Measurements from ENCODE around the gene GOLT1A.

The GOLT1A gene

DNA sequence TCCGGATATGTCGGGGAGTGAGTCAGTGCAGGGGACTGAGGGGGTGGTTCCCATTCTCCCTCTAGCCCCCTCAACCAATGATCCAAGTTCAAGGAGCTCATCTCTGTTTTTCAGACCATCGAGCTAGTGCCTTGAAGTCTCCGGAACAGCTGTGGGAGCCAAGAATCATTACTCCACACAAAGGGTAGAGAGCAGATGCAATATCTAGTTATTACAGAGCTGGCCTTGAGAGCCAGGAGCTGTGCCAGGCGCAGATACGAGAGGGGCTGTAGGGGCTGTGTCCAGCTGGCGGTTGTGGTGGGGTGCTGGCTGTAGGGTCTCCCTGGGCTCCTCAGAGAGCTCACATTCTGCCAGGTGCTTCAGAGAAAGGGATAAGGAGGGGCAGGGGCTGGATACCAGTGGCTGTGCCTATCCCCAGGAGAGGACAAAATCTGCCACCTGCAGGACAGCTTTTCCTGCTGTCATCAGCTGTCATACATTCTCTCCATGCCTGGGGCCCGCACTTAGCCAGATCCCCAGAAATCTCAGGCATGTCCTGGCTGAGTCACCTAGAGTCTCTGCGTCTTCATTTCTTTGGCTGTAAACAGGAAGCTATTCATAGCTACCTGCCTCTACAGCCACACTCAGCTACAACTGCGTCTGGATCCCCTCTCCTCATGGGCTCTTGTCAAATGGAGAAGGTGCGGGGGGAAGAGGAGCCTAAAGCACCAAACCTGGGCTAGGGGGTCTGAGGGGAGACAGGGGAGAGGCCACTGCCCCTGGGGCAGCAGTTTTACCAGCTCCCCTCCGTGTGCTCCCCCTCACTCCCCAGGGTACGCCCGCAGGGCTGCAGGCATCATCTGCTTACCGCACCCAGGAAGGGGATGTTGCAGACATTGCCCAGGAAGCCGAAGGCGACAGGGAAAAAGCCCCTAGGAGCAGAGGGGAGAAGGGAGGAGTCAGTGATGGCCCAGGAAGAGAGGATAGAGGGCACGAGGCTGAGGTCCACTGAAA is 15.1 kb downstream of the GOLT1A start:
- TF ChIP-seq POLR2A (IDR thresholded peaks at IDR 0.05; ENCODE audit: low read length), result no peak
- no peak for DNase-seq

DNA sequence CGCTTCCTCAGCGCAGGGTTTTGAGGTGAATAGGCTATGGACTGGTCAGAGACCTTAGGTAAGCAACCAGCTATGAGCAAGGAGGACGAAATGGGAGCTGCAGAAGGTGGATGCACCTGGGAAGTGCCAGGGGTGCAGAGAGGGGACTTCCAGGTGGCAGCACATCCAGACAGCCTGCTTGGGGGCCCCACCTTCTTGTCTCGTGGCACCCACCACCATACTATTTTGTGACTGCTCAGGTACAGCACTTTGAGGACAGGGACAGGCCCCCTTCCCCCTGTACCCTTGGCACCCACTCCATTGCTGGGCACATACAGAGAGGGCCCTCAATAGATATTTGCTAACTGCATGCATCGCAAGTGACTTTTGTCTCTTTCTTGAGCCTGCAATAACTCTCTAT is 16.7 kb downstream of the GOLT1A start:
- DNase-seq, result no peak

DNA sequence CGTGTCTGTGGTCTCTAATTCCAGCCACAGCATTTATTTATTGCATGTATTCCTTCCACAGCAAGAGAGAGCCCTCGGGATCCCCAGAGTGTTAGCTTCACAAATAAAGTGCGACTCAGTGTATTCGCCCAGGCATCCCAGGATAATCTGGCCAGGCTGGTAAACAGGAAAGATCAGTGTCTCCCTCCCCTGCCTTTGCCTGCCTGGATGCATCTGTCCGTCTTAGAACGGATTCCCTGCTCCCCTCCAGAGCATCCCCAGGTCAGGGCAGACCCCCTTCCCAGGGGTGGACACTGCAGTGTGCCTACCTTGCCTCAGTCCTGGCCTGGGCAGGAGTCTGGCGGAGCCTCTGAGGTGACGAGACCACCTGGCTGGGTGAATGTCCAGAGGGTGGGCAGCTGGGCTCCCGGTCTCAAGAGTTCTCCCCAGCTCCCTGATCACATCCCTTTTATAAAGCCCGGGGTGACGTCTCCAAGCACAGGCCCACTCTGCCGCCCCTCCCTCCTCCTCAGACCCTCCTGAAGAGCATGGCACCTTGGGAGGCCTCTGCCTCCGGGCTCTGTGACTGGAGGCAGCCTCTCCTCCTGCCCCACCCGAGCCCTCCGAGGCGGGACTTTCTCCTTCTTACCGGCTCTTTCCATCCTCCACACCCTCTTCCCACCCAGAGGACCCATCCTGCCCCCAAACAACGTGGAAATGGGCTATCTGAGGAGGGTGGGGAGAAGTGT is 17.6 kb downstream of the GOLT1A start, which contains the start of gene KISS1:
KISS1 (minus strand) TSS at position 424 of the 728 bp plus-strand sequence. CDS start 3,615 bp downstream, outside the sequence.
- no peak for DNase-seq

More for the DNA sequence above, 16.7 kb downstream of the GOLT1A start:
- TF ChIP-seq GATA1 (IDR thresholded peaks at IDR 0.05; ENCODE audit: low read depth, low read length) (no peak), POLR2A (IDR thresholded peaks at IDR 0.05; ENCODE audit: low read length) (no peak)

DNA sequence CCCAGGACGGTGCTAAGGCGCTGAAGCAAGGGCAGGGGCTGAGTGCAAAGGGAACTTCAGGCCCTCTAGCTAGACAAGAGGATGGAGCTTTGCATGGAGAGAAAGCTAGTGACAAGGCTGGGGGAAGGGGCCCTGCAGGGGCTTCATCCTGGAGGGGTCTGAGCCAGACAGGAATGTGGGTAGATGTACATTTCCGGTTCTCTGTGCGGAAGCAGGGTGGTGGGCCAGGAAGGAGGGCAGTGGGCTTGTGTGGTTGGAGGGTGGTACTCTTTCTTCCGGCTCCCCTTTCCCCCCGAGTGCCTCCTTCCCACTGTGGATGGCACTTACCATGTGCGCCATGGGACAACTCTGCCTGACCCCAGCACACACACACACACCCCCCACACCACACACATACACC is 19.0 kb downstream of the GOLT1A start:
- DNase-seq, result no peak
- no peak for TF ChIP-seq GATA1 (IDR thresholded peaks at IDR 0.05; ENCODE audit: low read depth, low read length)
- no peak for TF ChIP-seq POLR2A (IDR thresholded peaks at IDR 0.05; ENCODE audit: low read length)

More for the DNA sequence above, 17.6 kb downstream of the GOLT1A start, which contains the start of gene KISS1:
- TF ChIP-seq GATA1 (IDR thresholded peaks at IDR 0.05; ENCODE audit: low read depth, low read length), result no peak
- no peak for TF ChIP-seq POLR2A (IDR thresholded peaks at IDR 0.05; ENCODE audit: low read length)

DNA sequence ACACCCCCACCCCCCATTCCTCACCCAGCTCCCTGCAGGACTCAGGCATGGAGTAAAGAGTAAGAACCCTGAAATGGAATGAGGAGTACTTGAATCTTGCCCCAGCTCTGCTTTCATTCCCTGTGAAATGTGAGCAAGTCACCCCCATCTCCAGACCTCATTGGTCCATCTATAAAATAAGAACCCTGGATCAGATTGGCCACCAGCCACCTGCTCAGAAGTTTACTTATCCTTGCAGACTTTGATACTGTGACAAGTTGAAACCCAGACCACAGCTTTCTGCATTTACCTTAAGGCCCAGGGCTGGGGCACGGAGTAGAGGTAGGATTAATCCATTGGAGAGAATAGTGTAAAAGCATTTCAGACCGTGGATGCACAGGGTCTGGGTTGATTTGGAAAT is 19.7 kb downstream of the GOLT1A start:
- no peak for DNase-seq
- TF ChIP-seq GATA1 (IDR thresholded peaks at IDR 0.05; ENCODE audit: low read depth, low read length) (no peak), POLR2A (IDR thresholded peaks at IDR 0.05; ENCODE audit: low read length) (no peak)

DNA sequence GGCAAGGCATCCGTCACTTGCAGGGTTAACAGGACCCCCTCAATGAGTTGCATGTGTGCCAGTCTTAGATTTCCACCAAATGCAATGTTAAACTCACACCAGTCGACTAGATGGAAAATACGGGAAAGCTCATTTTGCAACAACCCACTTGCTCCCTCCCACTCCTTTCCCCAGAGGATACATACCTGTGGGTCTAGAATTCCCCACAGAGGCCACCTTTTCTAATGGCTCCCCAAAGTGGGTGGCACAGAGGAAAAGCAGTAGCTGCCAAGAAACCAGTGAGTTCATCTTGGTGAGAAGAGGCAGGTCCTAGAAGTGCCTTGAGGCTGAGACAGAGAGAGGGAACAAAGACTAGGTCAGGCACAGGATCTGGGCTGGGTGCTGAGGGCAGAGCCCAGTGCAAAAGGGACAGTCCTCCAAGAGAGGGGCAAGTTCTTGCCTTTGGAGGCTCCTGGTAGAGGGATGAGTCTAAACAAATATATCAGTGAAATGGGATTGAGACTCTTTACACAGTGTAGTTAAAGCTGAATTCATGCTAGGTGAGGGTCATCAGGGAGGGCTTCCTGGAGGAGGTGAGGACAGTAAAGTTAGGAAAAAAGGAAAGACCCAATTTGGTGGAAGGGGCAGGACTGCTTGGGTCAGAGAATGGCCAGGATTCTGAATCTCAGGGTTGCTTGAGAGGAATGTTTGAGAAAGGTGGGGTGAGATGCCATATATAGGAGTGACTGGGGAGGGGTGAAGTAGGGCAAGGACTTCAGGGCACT is 21.0 kb downstream of the GOLT1A start:
- TF ChIP-seq GATA1 (IDR thresholded peaks at IDR 0.05; ENCODE audit: low read depth, low read length) (no peak), POLR2A (IDR thresholded peaks at IDR 0.05; ENCODE audit: low read length) (no peak)
- no peak for DNase-seq

DNA sequence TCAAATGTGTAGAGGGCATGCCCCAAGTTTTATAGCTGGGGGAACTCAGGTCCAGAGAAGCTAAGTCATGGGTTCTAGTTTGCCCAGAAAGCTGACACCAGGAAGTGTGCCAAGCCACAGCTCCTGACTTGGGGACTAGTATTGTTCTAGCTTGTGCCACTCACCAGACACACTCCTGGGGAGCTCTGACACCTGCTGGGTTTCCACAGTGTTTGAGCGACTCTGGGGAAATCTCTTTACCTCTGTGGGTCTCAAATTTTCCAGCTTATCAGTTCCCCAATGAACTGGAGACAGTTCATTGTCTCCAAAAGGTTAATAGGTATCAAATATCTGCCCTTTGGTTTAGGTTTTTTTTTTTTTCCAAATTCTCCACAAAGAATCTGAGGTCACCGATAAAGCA is 21.7 kb downstream of the GOLT1A start:
- TF ChIP-seq GATA1 (IDR thresholded peaks at IDR 0.05; ENCODE audit: low read depth, low read length) (no peak), POLR2A (IDR thresholded peaks at IDR 0.05; ENCODE audit: low read length) (no peak)
- no peak for DNase-seq

- DNase-seq, result no peak
- TF ChIP-seq POLR2A (IDR thresholded peaks at IDR 0.05; ENCODE audit: low read length) (no peak), GATA1 (IDR thresholded peaks at IDR 0.05; ENCODE audit: low read depth, low read length) (no peak)
These were observed 22.3 kb downstream of the GOLT1A start for GRCh38 chr1:204191456-204191855.

DNA sequence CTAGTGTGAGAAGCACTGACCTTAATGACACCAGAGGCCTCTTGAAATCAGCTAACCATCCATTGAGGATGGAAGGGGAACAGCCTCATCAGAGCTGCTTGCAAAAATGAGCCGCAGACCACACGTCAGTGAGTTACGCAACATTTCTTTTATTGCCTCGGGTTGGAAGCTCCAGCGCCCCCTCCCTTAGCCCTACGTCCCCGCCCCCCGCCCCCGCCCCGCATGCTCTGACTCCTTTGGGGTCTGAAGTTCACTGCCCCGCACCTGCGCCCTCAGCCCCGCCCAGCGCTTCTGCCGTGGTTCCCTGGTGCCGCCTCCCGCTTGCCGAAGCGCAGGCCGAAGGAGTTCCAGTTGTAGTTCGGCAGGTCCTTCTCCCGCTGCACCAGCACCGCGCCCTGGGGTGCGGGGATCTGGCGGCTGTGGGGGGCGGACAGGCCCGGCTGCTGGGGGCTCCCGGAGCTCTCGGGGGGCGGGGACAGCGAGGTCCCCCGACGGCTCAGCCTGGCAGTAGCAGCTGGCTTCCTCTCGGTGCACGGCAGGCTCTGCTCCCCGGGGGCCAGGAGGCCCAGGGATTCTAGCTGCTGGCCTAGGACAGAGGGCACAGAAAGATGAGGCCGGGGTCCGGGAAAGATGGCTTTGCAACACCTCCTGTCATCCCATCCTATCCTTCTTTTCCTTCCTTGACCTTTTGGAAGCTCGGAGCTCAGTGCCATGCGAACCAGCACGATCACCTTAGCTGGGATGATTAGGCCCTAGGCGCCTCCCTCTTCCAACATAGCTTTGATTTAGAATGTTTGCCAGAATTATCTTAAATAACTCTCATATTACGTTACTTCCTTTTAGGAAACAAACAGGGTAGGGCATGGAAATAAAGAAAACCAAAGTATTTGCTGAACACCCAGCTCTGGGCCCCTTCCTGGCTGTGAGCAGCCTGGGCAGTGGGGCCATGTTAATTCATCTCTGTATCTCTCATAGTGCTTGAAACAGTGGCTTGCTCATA is 23.3 kb downstream of the GOLT1A start:
- TF ChIP-seq POLR2A (IDR thresholded peaks at IDR 0.05; ENCODE audit: low read length), result no peak
- TF ChIP-seq GATA1 (IDR thresholded peaks at IDR 0.05; ENCODE audit: low read depth, low read length), result no peak
- DNase-seq, result no peak

DNA sequence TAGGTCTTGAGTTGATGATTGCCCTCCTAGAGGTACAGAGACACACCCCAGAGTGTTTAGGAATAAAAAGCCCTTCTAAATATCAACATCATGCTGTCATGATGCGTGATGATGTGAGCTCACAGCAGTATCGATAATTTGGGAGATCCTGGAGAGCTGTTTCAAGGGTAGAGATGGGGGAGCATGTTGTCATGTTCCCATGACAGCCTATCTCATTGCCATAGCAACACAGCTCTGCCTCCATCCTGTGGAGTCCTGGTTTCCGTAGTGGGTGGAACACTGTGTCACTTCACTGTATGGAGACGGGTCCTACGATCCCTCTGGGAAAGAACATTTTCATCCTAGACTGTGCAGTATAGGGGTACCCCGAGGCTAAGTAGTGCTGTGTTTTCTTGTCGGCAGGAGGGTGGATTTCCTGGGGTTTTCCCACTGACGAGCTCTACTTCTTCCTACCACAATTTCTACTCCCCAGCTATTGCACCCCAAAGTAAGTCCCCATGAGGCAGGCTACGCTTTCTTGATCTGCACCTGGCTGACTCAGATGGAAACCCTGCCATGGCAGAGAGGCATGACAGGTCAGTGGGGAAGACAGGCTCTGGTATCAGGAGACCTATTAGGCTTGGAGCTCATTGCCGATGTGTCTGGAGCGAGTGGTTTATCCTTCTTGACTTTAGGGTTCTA is 24.7 kb downstream of the GOLT1A start:
- TF ChIP-seq GATA1 (IDR thresholded peaks at IDR 0.05; ENCODE audit: low read depth, low read length) (no peak), POLR2A (IDR thresholded peaks at IDR 0.05; ENCODE audit: low read length) (no peak)
- no peak for DNase-seq

- no peak for DNase-seq
- TF ChIP-seq POLR2A (IDR thresholded peaks at IDR 0.05; ENCODE audit: low read length) (no peak), GATA1 (IDR thresholded peaks at IDR 0.05; ENCODE audit: low read depth, low read length) (no peak)
These were observed 27.2 kb downstream of the GOLT1A start for GRCh38 chr1:204186597-204186996.

DNA sequence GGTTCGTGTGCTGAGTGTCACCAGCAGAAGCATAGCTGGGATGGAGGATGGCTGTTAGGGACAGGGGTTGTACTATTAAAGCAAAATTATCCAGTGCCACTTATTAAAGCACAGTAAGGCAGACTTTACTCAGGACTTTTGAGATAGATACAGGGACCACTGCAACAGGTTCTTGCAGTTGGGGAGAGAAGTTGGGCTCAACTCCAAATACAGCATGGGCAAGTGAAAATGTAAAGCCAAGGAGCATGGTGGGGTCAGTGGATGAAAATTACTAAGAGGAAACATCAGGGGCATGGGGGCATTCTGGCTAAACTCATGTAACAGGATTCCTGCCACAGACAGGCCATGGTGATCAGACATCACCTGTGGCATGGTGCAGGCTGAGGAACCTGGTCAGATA is 32.7 kb downstream of the GOLT1A start:
- no peak for DNase-seq
- no peak for TF ChIP-seq POLR2A (IDR thresholded peaks at IDR 0.05; ENCODE audit: low read length)
- no peak for TF ChIP-seq GATA1 (IDR thresholded peaks at IDR 0.05; ENCODE audit: low read depth, low read length)
